Vagina (tissue), 2 donors: ENCODE results near the gene TCF3.

Experiments
- CTCF ChIP-seq, 3 experiments: fragments of 450-650 bp in 2 of 3; fragments of 200-600 bp in 1 of 3; sonication (generic) in 1 of 3; IDR thresholded peaks; one replicate each; pipeline ENCODE4 v1.5.1; 2017 to 2019; ENCODE audit warnings: antibody characterized with exemption in 3 of 3, mild to moderate bottlenecking in 2 of 3, moderate library complexity in 2 of 3
- POLR2A ChIP-seq, 2 donors: fragments of 450-650 bp; IDR thresholded peaks; one replicate each; pipeline ENCODE4 v1.6.1; 2017; ENCODE audit warnings: antibody characterized with exemption in 2 of 2, mild to moderate bottlenecking in 2 of 2, moderate library complexity in 2 of 2
- POLR2AphosphoS5 ChIP-seq, 2 donors: sonication (generic); formaldehyde crosslinking; IDR thresholded peaks; one replicate each; pipeline ENCODE4 v1.9.0; 2017; ENCODE audit warnings: antibody characterized with exemption in 2 of 2, mild to moderate bottlenecking in 2 of 2, low read depth in 1 of 2; ENCODE audit not compliant: insufficient read depth in 1 of 2

- no peak for TF ChIP-seq CTCF (IDR thresholded peaks at IDR 0.05)
- TF ChIP-seq POLR2A (IDR thresholded peaks at IDR 0.05), result no peak
- no peak for TF ChIP-seq POLR2AphosphoS5 (IDR thresholded peaks at IDR 0.05; ENCODE audit: insufficient read depth in 1 of 2, low read depth in 1 of 2)
Observed at GRCh38 chr19:1622541-1622940, 29.9 kb downstream of the TCF3 start.
